A673 (cell line): Measurements from ENCODE around the gene FBXW12. TPM values are rescaled to one million over a fixed set of nuclear protein-coding genes. Genes with fewer than 3 reads are reported as not detected.
"Not testable (repeated sequence)": the region's sequence is repeated elsewhere in the genome, so short reads cannot be mapped to it uniquely, and the experiment has no call there.

Experiments used
- Bru-seq: library from RNA; stranded (reverse); fragments of 400-500 nt; gene quantifications from one replicate; lab custom pipeline; 2021; lab: Mats Ljungman, UMichigan
- BruChase-seq, 2 experiments: library from RNA; stranded (reverse); fragments of 400-500 nt; gene quantifications; one replicate each; lab custom pipeline; 2021; lab: Mats Ljungman, UMichigan
- BruUV-seq: library from RNA; stranded (reverse); fragments of 400-500 nt; replicated peaks from 2 replicates; lab custom pipeline; 2021; lab: Mats Ljungman, UMichigan
- CTCF ChIA-PET: fragments of 300-600 bp; sonication (Branson Sonifier 250); formaldehyde crosslinking; loops from one replicate; lab custom pipeline; 2022; ENCODE audit warnings: antibody characterized with exemption; lab: Charles Lee
- POLR2A ChIA-PET: fragments of 300-600 bp; sonication (Branson Sonifier 250); formaldehyde crosslinking; loops from one replicate; lab custom pipeline; 2022; ENCODE audit warnings: antibody characterized with exemption; ENCODE audit not compliant: low non-redundant PET; lab: Charles Lee
- DNase-seq: peaks from one replicate; pipeline ENCODE4 v3.0.0-alpha.2; 2015; ENCODE audit warnings: low spot score
- H3K27ac ChIP-seq: fragments of 200-600 bp; sonication (generic); 2 replicates; pipeline ENCODE4 v1.5.1; 2016; ENCODE audit warnings: mixed run types, low read depth, mild to moderate bottlenecking, mixed read lengths, antibody characterized with exemption, low read length; ENCODE audit not compliant: poor library complexity, severe bottlenecking
- H3K27me3 ChIP-seq: fragments of 200-600 bp; sonication (generic); replicated peaks from 2 replicates; pipeline ENCODE4 v1.6.1; 2017; ENCODE audit warnings: mixed run types, low read depth, mild to moderate bottlenecking, mixed read lengths, antibody characterized with exemption, low read length; ENCODE audit not compliant: insufficient read depth, poor library complexity
- H3K36me3 ChIP-seq: fragments of 200-600 bp; sonication (generic); 2 replicates; pipeline ENCODE4 v1.6.1; 2016; ENCODE audit warnings: mixed run types, mild to moderate bottlenecking, mixed read lengths, antibody characterized with exemption, low read length; ENCODE audit not compliant: insufficient read depth, poor library complexity, severe bottlenecking
- H3K4me1 ChIP-seq: fragments of 200-600 bp; sonication (generic); 2 replicates; pipeline ENCODE4 v1.6.1; 2017; ENCODE audit warnings: mixed run types, mild to moderate bottlenecking, mixed read lengths, antibody characterized with exemption, low read length; ENCODE audit not compliant: insufficient read depth, poor library complexity, severe bottlenecking
- H3K4me3 ChIP-seq: fragments of 200-600 bp; sonication (generic); 2 replicates; pipeline ENCODE4 v1.5.1; 2016; ENCODE audit warnings: low read depth, mixed run types, mild to moderate bottlenecking, mixed read lengths, low read length; ENCODE audit not compliant: poor library complexity, severe bottlenecking
- H3K9me3 ChIP-seq: fragments of 200-600 bp; sonication (generic); 2 replicates; pipeline ENCODE4 v1.6.1; 2016; ENCODE audit warnings: mixed run types, low read depth, mild to moderate bottlenecking, mixed read lengths, antibody characterized with exemption, low read length; ENCODE audit not compliant: poor library complexity, severe bottlenecking
- EZH2 ChIP-seq: fragments of 200-600 bp; sonication (generic); IDR thresholded peaks from 2 replicates; pipeline ENCODE4 v1.6.1; 2017; ENCODE audit warnings: borderline replicate concordance, low read depth, mild to moderate bottlenecking, mixed read lengths, antibody characterized with exemption, low read length; ENCODE audit not compliant: poor library complexity, severe bottlenecking
- intact Hi-C: fragments of 100-400 bp; cut with micrococcal nuclease; formaldehyde crosslinking; loops from one replicate; pipeline ENCODE4 v1.10.0; 2022; ENCODE audit not compliant: unreplicated experiment
- long read RNA-seq: library from polyadenylated mRNA; stranded (forward); transcript quantifications from one replicate; pipeline ENCODE4 v2.0.0, GENCODE V29; 2022
- total RNA-seq: library from RNA; stranded (reverse); gene quantifications from 2 replicates; pipeline ENCODE4 v1.2.3, GENCODE V29; 2021
- TF ChIP-seq, protein P1 (sequence below): fragments of 300-800, 200-600 bp; sonication (generic); conservative IDR thresholded peaks from 2 replicates; pipeline ENCODE4 v1.5.1; 2017; ENCODE audit warnings: low read depth, mild to moderate bottlenecking, antibody characterized with exemption, low read length, moderate library complexity, mixed read lengths

Gene FBXW12
- total RNA-seq (0.55 and 0.60 TPM in 2 replicates), Bru-seq, nascent RNA (percentile 35 among the genes with signal in this experiment), BruChase-seq, experiment 1, labeled RNA remaining after a 2-hour chase (percentile 37 among the genes with signal in this experiment), BruChase-seq, experiment 2, labeled RNA remaining after a 6-hour chase (percentile 33 among the genes with signal in this experiment)
- long read RNA-seq, result 0 reads

DNA sequence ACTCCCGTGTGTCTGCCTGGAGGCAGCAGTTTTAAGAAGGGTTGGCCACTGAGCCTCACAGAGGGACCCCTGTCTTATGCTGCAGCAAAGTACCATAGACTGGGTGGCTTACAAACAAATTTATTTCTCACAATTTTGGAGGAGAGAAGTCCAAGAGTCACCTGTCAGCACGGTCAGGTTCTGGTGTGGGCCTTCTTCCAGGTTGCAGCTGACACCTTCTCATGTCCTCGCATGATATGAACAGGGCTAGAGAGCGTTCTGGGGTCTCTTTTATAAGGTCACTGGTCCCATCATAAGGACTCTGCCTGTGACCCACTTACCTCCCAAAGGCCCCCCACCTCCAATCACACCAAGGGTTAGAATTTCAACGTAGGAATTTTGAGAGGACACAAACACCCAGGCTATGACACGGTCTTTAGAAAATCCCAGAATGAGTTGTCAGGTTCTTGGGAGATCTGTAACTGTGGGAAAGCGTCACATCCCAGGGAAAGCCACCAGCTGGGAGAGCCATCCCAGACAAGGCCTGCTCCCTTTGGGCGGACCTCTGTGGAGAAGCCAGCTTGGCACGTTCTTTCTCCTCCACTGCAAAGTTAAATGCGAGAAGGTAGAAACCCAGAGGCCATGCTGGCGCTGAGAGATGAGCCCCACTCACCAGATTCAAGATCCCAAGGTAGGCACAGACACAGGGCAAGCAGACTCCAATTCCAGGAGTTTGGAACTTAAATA is at the start of gene FBXW12:
Gene FBXW12 (plus strand): TSS at position 569 of the 726 bp plus-strand sequence. CDS start 549 bp downstream, outside the sequence.
- no peak for TF ChIP-seq EZH2
- TF ChIP-seq, protein P1, sequence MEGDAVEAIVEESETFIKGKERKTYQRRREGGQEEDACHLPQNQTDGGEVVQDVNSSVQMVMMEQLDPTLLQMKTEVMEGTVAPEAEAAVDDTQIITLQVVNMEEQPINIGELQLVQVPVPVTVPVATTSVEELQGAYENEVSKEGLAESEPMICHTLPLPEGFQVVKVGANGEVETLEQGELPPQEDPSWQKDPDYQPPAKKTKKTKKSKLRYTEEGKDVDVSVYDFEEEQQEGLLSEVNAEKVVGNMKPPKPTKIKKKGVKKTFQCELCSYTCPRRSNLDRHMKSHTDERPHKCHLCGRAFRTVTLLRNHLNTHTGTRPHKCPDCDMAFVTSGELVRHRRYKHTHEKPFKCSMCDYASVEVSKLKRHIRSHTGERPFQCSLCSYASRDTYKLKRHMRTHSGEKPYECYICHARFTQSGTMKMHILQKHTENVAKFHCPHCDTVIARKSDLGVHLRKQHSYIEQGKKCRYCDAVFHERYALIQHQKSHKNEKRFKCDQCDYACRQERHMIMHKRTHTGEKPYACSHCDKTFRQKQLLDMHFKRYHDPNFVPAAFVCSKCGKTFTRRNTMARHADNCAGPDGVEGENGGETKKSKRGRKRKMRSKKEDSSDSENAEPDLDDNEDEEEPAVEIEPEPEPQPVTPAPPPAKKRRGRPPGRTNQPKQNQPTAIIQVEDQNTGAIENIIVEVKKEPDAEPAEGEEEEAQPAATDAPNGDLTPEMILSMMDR, result no peak
- Histone ChIP-seq H3K4me3 (no peak within 1 kb of the TSS), H3K9me3 (no peaks in the 10 kb centered on the region), H3K27me3 (no peaks in the 10 kb centered on the region), H3K27ac (no peak within 1 kb of the TSS), H3K36me3 (no peaks in the 10 kb centered on the region), H3K4me1 (no peaks in the 10 kb centered on the region)
- CTCF ChIA-PET, result no interaction called here
- intact Hi-C loops, result no loop called here
- no peak for DNase-seq
- POLR2A ChIA-PET, result no interaction called here
- BruUV-seq, result no TSS peak

- H3K36me3 ChIP-seq, BruUV-seq, POLR2A ChIA-PET, H3K9me3 ChIP-seq, H3K4me1 ChIP-seq, H3K27ac ChIP-seq, CTCF ChIA-PET, DNase-seq, H3K4me3 ChIP-seq, intact Hi-C loops, H3K27me3 ChIP-seq: not testable (repeated sequence)
Measured at GRCh38 chr3:48331706-48332435, 40.1 kb upstream of the FBXW12 start.

- BruUV-seq, H3K4me1 ChIP-seq, H3K4me3 ChIP-seq, POLR2A ChIA-PET, H3K27me3 ChIP-seq, DNase-seq, intact Hi-C loops, H3K36me3 ChIP-seq, H3K27ac ChIP-seq, H3K9me3 ChIP-seq: not testable (repeated sequence)
- CTCF ChIA-PET, result interaction anchor here (0.6 kb wide), 1 partner anchor 88 kb away, joined by 6 read pairs; no protein-coding TSS in a partner anchor
Measured at GRCh38 chr3:48333346-48334245, 38.4 kb upstream of the FBXW12 start, which contains the start of gene SPINK8. Gene SPINK8, minus strand, starts transcription at chr3:48333661. Its CDS starts 5,320 bp downstream, at chr3:48328341.
